ENCODE results near the gene LNP1. TPM values are rescaled to one million over a fixed set of nuclear protein-coding genes. Genes with fewer than 3 reads are reported as not detected.
"Not testable (repeated sequence)": the region's sequence is repeated elsewhere in the genome, so short reads cannot be mapped to it uniquely, and the experiment has no call there.

LNP1 gene
- total and polyA plus RNA-seq, 9 of the 15 experiments (the other 6 are each of a cell fraction or from before 2014, with no cell fraction given): 1.9 to 5.2 (median 4.5) TPM

GRCh38 chr3:100477851-100478360, 76.6 kb downstream of the LNP1 start:
- H3K79me2 ChIP-seq (ENCODE audit: control insufficient read depth, insufficient read depth, low read length); H3K9ac ChIP-seq (ENCODE audit: insufficient read depth in 1 of 2, low read depth in 2 of 2, low read length in 2 of 2); intact Hi-C loops (cut with micrococcal nuclease); H3K27me3 ChIP-seq (ENCODE audit: control insufficient read depth in 2 of 2, insufficient read depth in 2 of 2, low read length in 2 of 2); CTCF ChIA-PET (ENCODE audit: low intra/inter-chr PET ratio); H3K4me2 ChIP-seq (ENCODE audit: insufficient read depth, low read length); H3K27ac ChIP-seq (ENCODE audit: extremely low read depth, low read depth, low read length); H3K4me3 ChIP-seq; H2AFZ ChIP-seq (ENCODE audit: low read depth, low read length); H3K9me3 ChIP-seq (replicated peaks; ENCODE audit: control insufficient read depth, insufficient read depth, low read depth, low read length); H3K9me1 ChIP-seq (ENCODE audit: control insufficient read depth, insufficient read depth, low read length); H3K4me1 ChIP-seq (replicated peaks in 1 of 2; ENCODE audit: control insufficient read depth in 2 of 2, insufficient read depth in 2 of 2, low read length in 2 of 2); BruUV-seq (replicated peaks); H4K20me1 ChIP-seq (replicated peaks; ENCODE audit: control insufficient read depth, insufficient read depth, low read length); DNase-seq (ENCODE audit: extremely low read depth in 1 of 4, low spot score in 3 of 4); ATAC-seq; H3K36me3 ChIP-seq (ENCODE audit: control insufficient read depth, insufficient read depth, low read length); in situ Hi-C loops (cut with MboI); POLR2A ChIA-PET; FAIRE-seq: not testable (repeated sequence)
- 18% methylated on average over 6 of the region's 32 CpGs for WGBS (ENCODE audit: insufficient coverage, low coverage, missing lambda C conversion rate)

- H2AFZ ChIP-seq (ENCODE audit: low read depth, low read length); H3K27me3 ChIP-seq (ENCODE audit: control insufficient read depth in 2 of 2, insufficient read depth in 2 of 2, low read length in 2 of 2); H3K9me1 ChIP-seq (ENCODE audit: control insufficient read depth, insufficient read depth, low read length); H3K79me2 ChIP-seq (ENCODE audit: control insufficient read depth, insufficient read depth, low read length); intact Hi-C loops (cut with micrococcal nuclease); H4K20me1 ChIP-seq (replicated peaks; ENCODE audit: control insufficient read depth, insufficient read depth, low read length); H3K4me3 ChIP-seq; H3K4me1 ChIP-seq (replicated peaks in 1 of 2; ENCODE audit: control insufficient read depth in 2 of 2, insufficient read depth in 2 of 2, low read length in 2 of 2); H3K9me3 ChIP-seq (replicated peaks; ENCODE audit: control insufficient read depth, insufficient read depth, low read depth, low read length); H3K27ac ChIP-seq (ENCODE audit: extremely low read depth, low read depth, low read length); H3K36me3 ChIP-seq (ENCODE audit: control insufficient read depth, insufficient read depth, low read length); H3K9ac ChIP-seq (ENCODE audit: insufficient read depth in 1 of 2, low read depth in 2 of 2, low read length in 2 of 2); in situ Hi-C loops (cut with MboI); POLR2A ChIA-PET; BruUV-seq (replicated peaks); DNase-seq (ENCODE audit: extremely low read depth in 1 of 4, low spot score in 3 of 4); ATAC-seq; CTCF ChIA-PET (ENCODE audit: low intra/inter-chr PET ratio); H3K4me2 ChIP-seq (ENCODE audit: insufficient read depth, low read length); FAIRE-seq: not testable (repeated sequence)
- WGBS (ENCODE audit: insufficient coverage, low coverage, missing lambda C conversion rate): 24% methylated on average over 14 of the region's 25 CpGs
Measured at GRCh38 chr3:100478521-100478920, 77.2 kb downstream of the LNP1 start.

Measured in K562 (cell line).